AG20443 (cell line): Measurements from ENCODE around the gene ME2.
"Not testable (repeated sequence)": the region's sequence is repeated elsewhere in the genome, so short reads cannot be mapped to it uniquely, and the experiment has no call there.

ENCODE experiments used
- DNase-seq: peaks from one replicate; pipeline ENCODE4 v3.0.0; 2012; ENCODE audit warnings: low spot score, mixed read lengths

Gene ME2

GRCh38 chr18:50973367-50974126 lies 94.6 kb downstream of the ME2 start:
- DNase-seq, result peak; percentile 67

DNA sequence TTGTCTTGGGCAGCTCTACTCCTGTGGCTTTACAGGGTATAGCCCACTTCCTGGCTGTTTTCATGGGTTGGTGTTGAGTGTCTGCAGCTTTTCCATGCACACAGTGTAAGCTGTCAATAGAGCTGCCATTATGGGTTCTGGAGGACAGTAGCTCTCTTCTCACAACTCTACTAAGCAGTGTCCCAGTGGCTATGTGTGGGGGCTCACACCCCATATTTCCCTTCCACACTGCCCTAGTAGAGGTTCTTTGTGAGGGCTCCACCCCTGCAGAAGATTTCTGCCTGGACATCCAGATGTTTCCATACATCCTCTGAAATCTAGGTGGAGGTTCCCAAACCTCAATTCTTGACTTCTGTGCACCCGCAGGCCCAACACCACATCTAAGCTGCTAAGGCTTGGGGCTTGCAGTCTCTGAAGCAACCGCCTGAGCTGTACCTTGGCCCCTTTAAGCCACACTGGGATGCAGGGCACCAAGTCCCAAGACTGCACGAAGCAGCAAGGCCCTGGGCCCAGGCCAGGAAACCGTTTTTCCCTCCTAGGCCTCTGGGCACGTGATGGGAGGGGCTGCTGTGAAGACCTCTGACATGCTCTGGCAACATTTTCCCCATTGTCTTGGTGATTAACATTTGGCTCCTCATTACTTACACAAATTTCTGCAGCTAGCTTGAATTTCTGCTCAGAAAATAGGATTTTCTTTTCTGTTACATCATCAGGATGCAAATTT lies 98.3 kb downstream of the ME2 start:
- no peak for DNase-seq

- peak; percentile 18 for DNase-seq
Measured at GRCh38 chr18:50981381-50981780, 102.5 kb downstream of the ME2 start.

- no peak for DNase-seq
Measured at GRCh38 chr18:50982086-50982801, 103.3 kb downstream of the ME2 start.

DNA sequence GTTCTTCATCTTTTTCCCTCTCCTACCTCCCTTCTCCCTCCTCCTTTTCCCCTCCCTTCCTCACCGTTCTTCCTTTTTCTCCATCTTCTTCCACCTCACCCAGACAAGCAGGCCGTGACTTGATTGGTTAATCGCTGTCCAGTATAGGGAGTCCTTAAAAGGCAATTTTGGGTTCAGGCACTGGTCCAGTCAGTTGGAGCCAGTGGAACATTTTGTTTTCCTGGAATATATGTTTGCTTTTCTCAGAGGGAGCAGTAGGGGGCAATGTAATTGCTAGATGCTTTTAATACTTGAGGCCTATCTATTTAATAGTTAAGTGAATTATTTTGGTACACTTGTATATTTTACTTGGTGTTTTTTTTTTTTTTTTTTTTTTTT lies 103.9 kb downstream of the ME2 start:
- DNase-seq, result no peak

DNA sequence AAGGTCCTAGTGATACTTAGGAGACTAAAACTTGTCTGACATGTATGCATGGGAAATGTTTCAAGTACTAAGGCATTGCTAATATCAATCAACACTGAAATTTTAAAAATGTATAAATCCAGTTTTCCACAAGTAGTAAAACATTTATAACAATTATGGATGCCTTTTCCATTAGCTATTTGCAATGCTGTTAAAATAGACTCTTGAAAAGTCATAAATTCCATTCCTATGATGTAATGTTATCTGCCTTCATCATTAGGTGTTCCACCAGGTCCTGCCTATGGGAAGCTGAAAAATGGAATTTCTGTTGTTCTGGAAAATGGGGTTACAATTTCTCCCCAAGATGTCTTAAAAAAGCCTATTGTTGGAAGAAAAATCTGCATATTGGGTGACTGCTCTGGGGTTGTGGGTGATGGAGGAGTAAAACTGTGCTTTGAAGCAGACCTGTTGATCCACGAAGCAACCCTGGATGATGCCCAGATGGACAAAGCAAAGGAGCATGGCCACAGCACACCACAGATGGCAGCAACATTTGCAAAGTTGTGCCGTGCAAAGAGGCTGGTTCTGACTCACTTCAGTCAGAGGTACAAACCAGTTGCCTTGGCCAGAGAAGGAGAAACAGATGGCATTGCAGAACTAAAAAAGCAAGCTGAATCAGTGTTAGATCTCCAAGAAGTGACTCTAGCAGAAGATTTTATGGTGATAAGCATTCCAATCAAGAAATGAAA lies 107.6 kb downstream of the ME2 start:
- DNase-seq, result peak; percentile 75

DNA sequence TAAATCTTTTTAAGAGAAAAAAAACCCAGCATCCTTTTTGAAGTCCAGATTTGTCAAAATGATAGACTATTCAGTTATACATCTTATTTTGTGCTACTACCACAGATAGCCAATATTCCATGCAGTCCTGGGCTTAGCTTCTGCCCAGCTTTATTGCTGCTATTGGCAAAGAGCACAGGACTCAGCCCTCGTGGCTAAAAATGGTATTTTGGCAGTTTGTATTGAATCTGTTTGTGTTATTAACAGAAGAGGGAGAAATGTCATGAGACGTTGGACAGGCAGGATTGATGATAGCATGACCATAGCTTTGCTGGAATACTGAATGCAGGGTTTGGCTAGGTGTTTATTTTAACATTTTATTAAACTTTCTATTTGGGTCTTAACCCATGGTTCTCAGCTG lies 108.3 kb downstream of the ME2 start:
- DNase-seq, result peak; percentile 19

GRCh38 chr18:50989711-50990110 lies 110.8 kb downstream of the ME2 start:
- DNase-seq, result no peak

- DNase-seq, result no peak
Measured at GRCh38 chr18:50992351-50992762, 113.4 kb downstream of the ME2 start.

GRCh38 chr18:50994031-50994430 lies 115.1 kb downstream of the ME2 start:
- DNase-seq, result no peak

DNA sequence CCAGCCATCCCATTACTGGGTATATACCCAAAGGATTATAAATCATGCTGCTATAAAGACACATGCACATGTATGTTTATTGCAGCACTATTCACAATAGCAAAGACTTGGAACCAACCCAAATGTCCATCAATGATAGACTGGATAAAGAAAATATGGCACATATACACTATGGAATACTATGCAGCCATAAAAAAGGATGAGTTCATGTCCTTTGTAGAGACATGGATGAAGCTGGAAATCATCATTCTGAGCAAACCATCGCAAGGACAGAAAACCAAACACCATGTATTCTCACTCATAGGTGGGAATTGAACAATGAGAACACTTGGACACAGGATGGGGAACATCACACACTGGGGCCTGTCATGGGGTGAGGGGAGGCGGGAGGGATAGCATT lies 124.3 kb downstream of the ME2 start:
- not testable (repeated sequence) for DNase-seq
